SK-N-SH (cell line): ENCODE data around the gene FLT1. TPM values are rescaled to one million over a fixed set of nuclear protein-coding genes. Genes with fewer than 3 reads are reported as not detected.
A peak's percentile ranks its signal among the peaks of the same experiment; 100 is the strongest.

Experiments used
- CTCF ChIA-PET: fragments of 300-600, 350-600 bp; formaldehyde crosslinking; extraction: SDS; loops from one replicate; lab custom pipeline; 2021; lab: Yijun Ruan, JAX
- POLR2A ChIA-PET: fragments of 350-600 bp; sonication (Branson Sonifier 250); formaldehyde crosslinking; extraction: SDS; loops from one replicate; lab custom pipeline; 2020; ENCODE audit warnings: antibody characterized with exemption, inconsistent platforms; lab: Yijun Ruan, JAX
- DNase-seq: peaks from one replicate; pipeline ENCODE4 v3.0.0; 2012
- H2AFZ ChIP-seq: fragments of 200-600 bp; sonication (generic); 2 replicates; pipeline ENCODE4 v1.8.1; 2016; ENCODE audit warnings: antibody characterized with exemption, mild to moderate bottlenecking, low read depth
- H3F3A ChIP-seq: fragments of 200-600 bp; sonication (generic); replicated peaks from 2 replicates; pipeline ENCODE3; 2016; ENCODE audit warnings: antibody characterized with exemption, mild to moderate bottlenecking; ENCODE audit not compliant: insufficient read depth
- H3K27ac ChIP-seq, 2 experiments: fragments of 200-500 bp in 1 of 2; fragments of 200-600 bp in 1 of 2; sonication (Bioruptor generic) in 1 of 2; sonication (generic), shearing (Covaris generic) in 1 of 2; 2 replicates each; pipeline versions ENCODE4 v1.5.1 to v1.6.1; 2014 to 2016; ENCODE audit warnings: low read depth in 2 of 2, inconsistent platforms in 1 of 2, low read length in 1 of 2, mild to moderate bottlenecking in 1 of 2, mixed read lengths in 1 of 2
- H3K27me3 ChIP-seq: fragments of 200-600 bp; sonication (generic), shearing (Covaris generic); 2 replicates; pipeline ENCODE4 v1.6.1; 2016; ENCODE audit warnings: mixed run types; ENCODE audit not compliant: insufficient read depth
- H3K36me3 ChIP-seq, 2 experiments: fragments of 200-500 bp in 1 of 2; fragments of 200-600 bp in 1 of 2; sonication (Bioruptor generic) in 1 of 2; sonication (generic) in 1 of 2; replicated peaks in 1 of 2; 2 replicates each; pipeline versions ENCODE3 to v1.5.1; 2014 to 2016; ENCODE audit warnings: low read length in 1 of 2, mild to moderate bottlenecking in 1 of 2; ENCODE audit not compliant: insufficient read depth in 2 of 2, control insufficient read depth in 1 of 2
- H3K4me1 ChIP-seq, 2 experiments: fragments of 200-500 bp in 1 of 2; fragments of 200-600 bp in 1 of 2; sonication (Bioruptor generic) in 1 of 2; sonication (generic), shearing (Covaris generic) in 1 of 2; 2 replicates each; pipeline versions ENCODE4 v1.5.1 to v1.6.1; 2014 to 2016; ENCODE audit warnings: low read depth in 1 of 2, low read length in 1 of 2, mixed run types in 1 of 2; ENCODE audit not compliant: insufficient read depth in 2 of 2, control insufficient read depth in 1 of 2
- H3K4me2 ChIP-seq: fragments of 200-600 bp; sonication (generic), shearing (Covaris generic); 2 replicates; pipeline ENCODE4 v1.6.1; 2017; ENCODE audit warnings: mixed run types
- H3K4me3 ChIP-seq, 2 experiments: fragments of 200-500 bp in 1 of 2; fragments of 200-600 bp in 1 of 2; sonication (Bioruptor generic) in 1 of 2; sonication (generic), shearing (Covaris generic) in 1 of 2; 2 replicates each; pipeline versions ENCODE4 v1.5.1 to v1.8.1; 2014 to 2016; ENCODE audit warnings: low read depth in 2 of 2, inconsistent platforms in 1 of 2, low read length in 1 of 2, mild to moderate bottlenecking in 1 of 2, mixed read lengths in 1 of 2, moderate library complexity in 1 of 2
- H3K79me2 ChIP-seq: fragments of 200-600 bp; sonication (generic); 2 replicates; pipeline ENCODE4 v1.8.1; 2017; ENCODE audit warnings: mild to moderate bottlenecking; ENCODE audit not compliant: insufficient read depth
- H3K9ac ChIP-seq: fragments of 200-600 bp; sonication (generic); 2 replicates; pipeline ENCODE4 v1.6.1; 2017; ENCODE audit warnings: mixed run types
- H3K9me2 ChIP-seq: fragments of 200-600 bp; sonication (generic); 2 replicates; pipeline ENCODE4 v1.6.1; 2017; ENCODE audit warnings: mixed run types
- H3K9me3 ChIP-seq: fragments of 200-600 bp; sonication (generic); 2 replicates; pipeline ENCODE4 v1.6.1; 2017; ENCODE audit warnings: mixed run types, mild to moderate bottlenecking, moderate library complexity
- H4K20me1 ChIP-seq: fragments of 200-600 bp; sonication (generic); 2 replicates; pipeline ENCODE4 v1.6.1; 2017; ENCODE audit warnings: mild to moderate bottlenecking, mixed run types; ENCODE audit not compliant: insufficient read depth
- EP300 ChIP-seq, 2 experiments: IDR thresholded peaks; 2 replicates each; pipeline versions ENCODE4 v1.4.0 to v1.6.1; 2012; ENCODE audit warnings: borderline replicate concordance in 1 of 2, low read depth in 1 of 2, low read length in 1 of 2
- EZH2phosphoT487 ChIP-seq: fragments of 200-600 bp; sonication (generic); IDR thresholded peaks from 2 replicates; pipeline ENCODE4 v1.6.1; 2017; ENCODE audit warnings: low read depth, mixed run types, mild to moderate bottlenecking, antibody characterized with exemption, moderate library complexity, borderline replicate concordance
- FOSL2 ChIP-seq: IDR thresholded peaks from 2 replicates; pipeline ENCODE4 v1.4.0; 2012; ENCODE audit warnings: low read depth, mild to moderate bottlenecking, moderate library complexity, borderline replicate concordance
- GATA2 ChIP-seq: sonication (generic); formaldehyde crosslinking; IDR thresholded peaks from 2 replicates; pipeline ENCODE4 v1.5.0; 2020; ENCODE audit warnings: mild to moderate bottlenecking, missing genetic modification reagents
- IRF3 ChIP-seq: fragments of 150-350 bp; IDR thresholded peaks from 2 replicates; pipeline ENCODE4 v1.6.1; 2016; ENCODE audit warnings: mild to moderate bottlenecking, low read depth, low read length
- MEF2A ChIP-seq: IDR thresholded peaks from 2 replicates; pipeline ENCODE4 v1.4.0; 2012; ENCODE audit warnings: low read depth, borderline replicate concordance
- MXI1 ChIP-seq: IDR thresholded peaks from 2 replicates; pipeline ENCODE4 v1.6.1; 2012; ENCODE audit warnings: mild to moderate bottlenecking, low read depth, low read length, improper control_type of control experiment
- RCOR1 ChIP-seq: fragments of 150-350 bp; IDR thresholded peaks from 2 replicates; pipeline ENCODE4 v1.6.1; 2017; ENCODE audit warnings: antibody characterized with exemption, low read length
- REST ChIP-seq: IDR thresholded peaks from 2 replicates; pipeline ENCODE4 v1.6.1; 2012; ENCODE audit warnings: mild to moderate bottlenecking, low read depth, low read length, moderate library complexity
- SMC3 ChIP-seq: IDR thresholded peaks from 2 replicates; pipeline ENCODE4 v1.6.1; 2012; ENCODE audit warnings: low read depth, low read length, improper control_type of control experiment
- USF2 ChIP-seq: fragments of 150-350 bp; IDR thresholded peaks from 2 replicates; pipeline ENCODE4 v1.6.1; 2017; ENCODE audit warnings: antibody characterized with exemption, low read length, low read depth, borderline replicate concordance
- ZBTB33 ChIP-seq: IDR thresholded peaks from 2 replicates; pipeline ENCODE4 v1.4.0; 2012; ENCODE audit warnings: low read depth, borderline replicate concordance
- WGBS: methylation state at CpG from one replicate; pipeline ENCODE4 v1.1.6; 2017; ENCODE audit warnings: low lambda C conversion rate; 5-methylcytosine and 5-hydroxymethylcytosine counted together
- polyA plus RNA-seq, 3 experiments: library from polyadenylated mRNA; depleted of rRNA; stranded (reverse); fragments of >200 nt; gene quantifications; 2 replicates each; pipeline ENCODE4 v1.2.3, GENCODE V29; 2012

FLT1 gene
- polyA plus RNA-seq, 1 of the 3 experiments (the other 2 are of a cell fraction): 0.20 TPM

- H3K79me2 ChIP-seq: no peaks in the 10 kb centered on the region
- peak overlapping the region; percentile 81; the same call in 1 of the 2 replicates for H3K4me2 ChIP-seq
- H4K20me1 ChIP-seq: no peaks in the 10 kb centered on the region
- no peaks in the 10 kb centered on the region for H3F3A ChIP-seq
- CTCF ChIA-PET: no interaction called here
- peaks cover 86% of the 10 kb centered on the region for H3K27me3 ChIP-seq
- no peak for TF ChIP-seq MXI1
- TF ChIP-seq EZH2phosphoT487: peak; percentile 74; the same call in 1 of the 2 replicates
- no peak for TF ChIP-seq USF2
- TF ChIP-seq MEF2A: no peak
- 0 out of 2 replicates have a peak overlapping the region, but pooled peaks have one; percentile 41 for H2AFZ ChIP-seq
- H3K4me3 ChIP-seq: peak overlapping the region in 1 of 2 experiments; percentile 37; a peak in 2 of 4 replicates
- POLR2A ChIA-PET: interaction anchor here (0.5 kb wide), 1 partner anchor 91 kb away, joined by 3 read pairs; no protein-coding TSS in a partner anchor
- no peaks in the 10 kb centered on the region for H3K9me2 ChIP-seq
- no peaks in the 10 kb centered on the region for H3K9me3 ChIP-seq
- DNase-seq: peak; percentile 28
- H3K36me3 ChIP-seq: no peaks in the 10 kb centered on the region
- WGBS: 14% methylated on average over 28 of the region's 60 CpGs
- H3K27ac ChIP-seq: no peak overlapping the region
- no peak overlapping the region for H3K9ac ChIP-seq
- no peaks in the 10 kb centered on the region for H3K4me1 ChIP-seq
Observed at GRCh38 chr13:28493740-28494503, 1.0 kb downstream of the FLT1 start.

- H3K9ac ChIP-seq: no peak overlapping the region
- peaks cover 87% of the 10 kb centered on the region for H3K27me3 ChIP-seq
- CTCF ChIA-PET: interaction anchor here (1.2 kb wide), 1 partner anchor 156 kb away, joined by 4 read pairs; no protein-coding TSS in a partner anchor
- H3K9me2 ChIP-seq: no peaks in the 10 kb centered on the region
- no peaks in the 10 kb centered on the region for H3K36me3 ChIP-seq
- H3K4me3 ChIP-seq: no peak overlapping the region
- no peaks in the 10 kb centered on the region for H3K4me1 ChIP-seq
- H3K9me3 ChIP-seq: no peaks in the 10 kb centered on the region
- H2AFZ ChIP-seq: no peak overlapping the region
- TF ChIP-seq FOSL2 (no peak), SMC3 (no peak), REST (no peak), EP300 (IDR thresholded peaks at IDR 0.05; ENCODE audit: borderline replicate concordance in 1 of 2, low read depth in 1 of 2, low read length in 1 of 2) (no peak), RCOR1 (no peak), ZBTB33 (no peak), IRF3 (no peak), GATA2 (no peak)
- TF ChIP-seq, all 33 proteins: peak for 0
- WGBS: 11% methylated on average over 10 of the region's 10 CpGs
- Histone ChIP-seq H3K27ac (no peak overlapping the region), H3F3A (no peaks in the 10 kb centered on the region), H3K79me2 (no peaks in the 10 kb centered on the region), H4K20me1 (no peaks in the 10 kb centered on the region), H3K4me2 (no peak overlapping the region)
- POLR2A ChIA-PET: no interaction called here
- DNase-seq: no peak
Observed at GRCh38 chr13:28492569-28493367, 2.2 kb downstream of the FLT1 start.
